ENCODE results near the gene RNF144A.
"Not testable (repeated sequence)": the region's sequence is repeated elsewhere in the genome, so short reads cannot be mapped to it uniquely, and the experiment has no call there.

The RNF144A gene

DNA sequence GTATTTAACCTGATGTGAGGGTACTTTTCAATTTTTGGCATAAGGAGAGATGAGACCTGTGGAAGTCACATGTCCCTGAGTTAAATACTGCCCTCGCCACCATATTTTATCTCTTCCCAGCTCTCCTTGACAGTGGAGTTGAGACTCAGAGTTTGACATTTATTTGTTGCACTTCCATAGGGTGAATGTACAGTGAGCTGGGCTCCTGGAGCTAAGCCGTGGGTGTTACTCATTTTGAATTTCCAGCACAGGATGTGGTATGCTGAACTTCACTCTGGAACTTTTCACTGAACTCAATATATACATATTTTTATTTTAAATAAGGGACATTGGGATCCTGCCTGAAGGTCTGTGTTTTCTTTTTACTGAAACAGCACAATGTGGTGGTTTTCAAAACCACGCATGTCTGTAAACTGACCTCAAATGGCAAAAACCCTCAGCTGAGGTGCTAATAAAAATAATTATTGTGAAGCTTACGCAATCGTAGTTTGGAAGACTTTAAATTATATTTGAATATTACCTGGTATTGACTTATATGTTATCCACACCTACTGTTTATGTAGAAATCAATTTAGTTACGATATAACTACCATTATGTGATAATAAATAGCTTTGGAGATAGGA lies 12.1 kb downstream of the RNF144A start:
- no peak for DNase-seq (ENCODE audit: low read depth in 3 of 3)

- no peak for DNase-seq (ENCODE audit: low read depth in 3 of 3)
These were observed 13.9 kb downstream of the RNF144A start for GRCh38 chr2:6930923-6931647.

DNA sequence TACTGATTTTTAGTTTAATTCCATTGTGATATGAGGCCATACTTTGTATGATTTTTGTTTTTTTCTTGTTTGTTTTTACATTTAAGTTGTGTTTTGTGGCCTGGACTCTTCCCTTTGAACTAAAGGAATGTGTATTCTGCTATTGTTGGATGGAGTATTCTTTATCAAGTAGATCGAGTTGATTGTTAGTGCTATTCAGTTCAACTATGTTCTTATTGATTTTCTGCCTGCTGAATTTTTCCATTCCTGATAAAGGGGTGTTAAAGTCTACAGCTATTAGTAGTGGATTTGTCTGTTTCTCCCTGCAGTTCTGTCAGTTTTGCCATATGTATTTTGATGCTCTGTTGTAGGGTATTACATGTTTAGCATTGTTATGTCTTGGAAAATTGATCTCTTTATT lies 14.5 kb downstream of the RNF144A start:
- no peak for DNase-seq (ENCODE audit: low read depth in 3 of 3)

- no peak for DNase-seq (ENCODE audit: low read depth in 3 of 3)
These were observed 15.0 kb downstream of the RNF144A start for GRCh38 chr2:6932206-6932605.

- no peak for DNase-seq (ENCODE audit: low read depth in 3 of 3)
These were observed 15.6 kb downstream of the RNF144A start for GRCh38 chr2:6932828-6933227.

DNA sequence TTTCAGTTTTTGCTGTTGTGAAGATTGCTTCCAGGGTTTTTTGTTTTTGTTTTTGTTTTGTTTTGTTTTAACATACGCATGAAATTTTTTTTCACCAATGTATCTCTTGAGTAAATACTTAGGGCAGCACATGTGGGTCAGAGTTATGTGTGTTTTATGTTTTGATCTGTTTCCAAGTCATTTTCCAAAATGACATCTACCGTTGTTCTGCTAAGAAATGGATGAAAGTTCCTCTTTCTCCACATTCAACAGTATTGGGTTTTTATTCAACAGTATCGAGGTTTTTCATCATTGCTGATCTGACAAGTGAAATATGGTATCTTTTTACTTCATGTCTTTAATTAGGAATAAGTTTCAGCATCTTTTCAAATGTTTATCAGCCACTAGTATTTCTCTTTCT lies 16.7 kb downstream of the RNF144A start:
- no peak for DNase-seq (ENCODE audit: low read depth in 3 of 3)

GRCh38 chr2:6934345-6934744 lies 17.1 kb downstream of the RNF144A start:
- no peak for DNase-seq (ENCODE audit: low read depth in 3 of 3)

DNA sequence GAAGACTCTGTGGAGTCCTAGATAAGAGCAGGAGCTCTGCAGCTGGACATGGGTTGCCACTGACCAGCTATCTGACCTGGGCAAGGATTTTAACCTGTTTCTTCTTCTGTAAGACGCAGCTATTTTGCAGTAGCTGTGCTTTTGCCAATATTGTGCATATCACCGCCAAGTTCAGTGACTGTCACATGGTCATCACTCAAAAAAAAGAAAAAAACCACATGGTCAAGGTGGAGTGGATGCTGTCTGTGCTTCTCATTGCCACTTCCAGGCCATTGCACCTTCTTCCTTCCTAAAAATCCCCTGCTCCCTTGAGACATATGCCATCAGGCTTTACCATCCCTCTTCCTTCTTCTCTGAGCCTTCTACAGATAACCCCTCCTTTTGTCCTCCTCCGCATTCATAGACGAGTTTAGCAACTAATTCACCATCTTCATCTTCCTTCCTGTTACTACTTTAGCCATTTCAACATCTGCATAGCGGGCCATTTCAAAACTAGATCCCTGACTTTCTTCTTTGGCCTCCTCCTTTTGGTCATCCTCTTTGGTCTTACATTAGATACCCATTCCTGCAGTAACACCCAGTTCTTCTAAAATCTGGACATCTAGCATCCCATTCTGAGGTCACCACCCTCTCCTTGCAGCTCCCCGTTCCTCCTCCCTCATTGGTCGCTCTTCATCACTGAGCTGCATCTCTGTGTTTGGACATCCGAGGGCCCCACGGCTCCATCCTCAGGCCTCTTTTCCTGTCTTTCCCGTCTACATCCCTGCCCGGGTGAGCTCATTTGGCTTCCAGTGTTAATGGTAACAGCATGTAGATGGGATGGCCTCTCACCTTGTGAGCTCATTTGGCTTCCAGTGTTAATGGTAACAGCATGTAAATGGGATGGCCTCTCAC lies 17.8 kb downstream of the RNF144A start:
- DNase-seq (ENCODE audit: low read depth in 3 of 3): no peak

GRCh38 chr2:6935652-6936020 lies 18.4 kb downstream of the RNF144A start:
- DNase-seq (ENCODE audit: low read depth in 3 of 3): not testable (repeated sequence)

- no peak for DNase-seq (ENCODE audit: low read depth in 3 of 3)
These were observed 19.9 kb downstream of the RNF144A start for GRCh38 chr2:6937157-6937556.

DNA sequence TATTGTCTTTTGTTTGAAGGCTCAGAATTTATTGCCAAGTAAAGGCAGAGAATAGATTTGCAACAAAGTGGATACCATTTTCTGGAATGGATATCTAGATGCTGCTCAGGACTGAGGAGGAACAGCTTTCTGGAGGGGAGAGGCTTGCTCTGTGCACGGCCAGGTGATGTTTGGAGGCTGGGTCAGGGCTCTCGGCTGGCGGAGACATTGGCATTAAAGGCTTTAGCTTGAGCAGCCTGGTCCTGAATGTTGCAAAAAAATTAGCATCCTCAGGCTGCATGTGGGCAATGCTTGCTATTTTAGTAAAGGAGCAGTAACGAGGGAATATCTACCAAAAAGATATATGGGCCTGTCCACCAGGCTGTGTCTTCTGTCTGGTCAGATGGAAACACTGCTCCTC lies 20.4 kb downstream of the RNF144A start:
- DNase-seq (ENCODE audit: low read depth in 3 of 3): no peak

DNA sequence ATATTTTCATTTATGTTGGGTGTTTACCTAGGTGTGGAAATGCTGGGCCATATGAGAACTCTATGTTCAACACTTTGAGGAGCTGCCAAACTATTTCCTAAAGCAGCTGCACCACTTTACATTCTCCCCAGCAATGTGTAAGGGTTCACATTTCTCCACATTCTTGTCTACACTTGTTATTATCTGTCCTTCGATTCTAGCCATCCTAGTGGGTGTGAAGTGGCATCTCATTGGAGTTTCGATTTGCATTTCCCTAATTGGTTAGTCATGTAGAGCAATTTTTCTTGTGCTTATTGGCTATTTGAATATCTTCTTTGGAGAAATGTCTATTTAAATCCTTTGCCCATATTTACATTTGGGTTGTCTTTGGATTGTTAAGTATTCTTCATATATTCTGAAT lies 21.9 kb downstream of the RNF144A start:
- DNase-seq (ENCODE audit: low read depth in 3 of 3): no peak

DNA sequence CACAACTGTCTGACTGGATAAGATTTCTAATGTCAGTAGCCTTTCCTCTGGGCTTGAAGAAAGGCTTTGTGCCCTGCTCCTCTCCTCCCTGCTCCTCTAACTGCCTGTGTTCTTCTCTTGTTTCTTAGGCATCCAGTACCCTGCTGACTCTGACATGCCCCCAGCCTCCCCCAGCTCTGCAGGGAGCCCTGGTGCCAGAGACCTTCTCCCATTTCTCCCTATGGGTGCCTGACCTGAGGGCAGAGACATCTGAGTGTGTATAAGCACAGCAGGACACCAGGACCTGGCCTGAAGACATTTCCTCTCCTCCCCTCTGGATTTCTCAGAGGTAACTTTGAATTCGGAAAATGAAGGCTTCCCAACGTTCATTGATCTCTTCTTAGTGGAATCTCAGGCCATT lies 23.6 kb downstream of the RNF144A start:
- DNase-seq (ENCODE audit: low read depth in 3 of 3): no peak

DNA sequence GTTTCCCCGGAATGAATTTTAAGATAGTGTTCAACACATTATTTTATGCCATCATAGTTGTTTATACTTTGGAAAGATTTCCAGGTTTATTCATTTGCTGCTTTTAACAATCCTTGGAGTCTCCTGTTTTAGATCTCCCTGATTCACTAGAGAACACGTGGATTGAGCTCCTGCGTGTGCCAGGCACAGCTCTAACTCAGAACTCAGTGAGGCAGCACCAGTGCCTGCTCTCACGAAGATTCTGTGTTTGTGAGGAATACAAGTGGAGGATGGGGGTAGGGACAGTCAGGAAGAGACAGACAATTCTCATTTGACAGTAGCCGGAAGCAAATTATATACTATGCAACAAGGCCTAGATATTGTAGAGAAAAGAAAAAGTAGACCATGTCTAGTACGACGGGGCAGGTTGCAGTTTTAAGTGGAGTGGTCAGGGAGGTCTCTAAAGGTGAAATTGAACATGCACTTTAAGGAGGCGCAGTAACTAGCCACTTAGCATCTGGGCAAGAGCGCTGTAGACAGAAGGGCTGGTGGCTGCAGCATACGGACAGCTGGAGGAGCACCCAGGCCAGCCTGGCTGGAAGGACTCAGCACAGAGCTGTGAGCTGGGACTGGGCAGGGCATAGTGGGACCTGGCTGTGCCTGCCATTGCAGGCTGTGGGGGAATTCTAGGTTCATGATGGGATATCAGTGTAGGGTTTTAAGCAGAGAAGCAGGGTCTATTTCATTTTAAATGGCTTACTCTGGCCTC lies 24.3 kb downstream of the RNF144A start:
- DNase-seq (ENCODE audit: low read depth in 3 of 3): no peak

- DNase-seq (ENCODE audit: low read depth in 3 of 3): no peak
These were observed 25.6 kb downstream of the RNF144A start for GRCh38 chr2:6942848-6943247.

DNA sequence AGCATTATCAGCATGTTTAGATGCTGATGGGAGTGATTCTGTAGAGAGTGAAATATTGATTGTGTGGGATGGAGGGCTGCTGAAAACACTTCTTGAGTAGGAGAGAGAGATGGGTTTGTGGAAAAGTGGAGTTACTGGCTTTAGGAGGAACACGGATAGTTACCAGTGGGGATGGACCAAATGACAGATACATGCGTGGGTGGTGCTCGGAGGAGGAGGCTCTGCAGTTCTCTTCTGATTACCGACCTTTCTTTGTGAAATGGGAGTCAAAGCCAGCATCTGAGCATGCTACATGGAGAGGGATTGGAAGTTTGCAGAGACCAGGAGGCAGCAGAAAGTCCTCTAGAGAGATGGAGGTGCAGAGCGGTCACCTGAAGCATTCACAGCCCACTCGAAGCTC lies 26.3 kb downstream of the RNF144A start:
- DNase-seq (ENCODE audit: low read depth in 3 of 3): no peak

DNA sequence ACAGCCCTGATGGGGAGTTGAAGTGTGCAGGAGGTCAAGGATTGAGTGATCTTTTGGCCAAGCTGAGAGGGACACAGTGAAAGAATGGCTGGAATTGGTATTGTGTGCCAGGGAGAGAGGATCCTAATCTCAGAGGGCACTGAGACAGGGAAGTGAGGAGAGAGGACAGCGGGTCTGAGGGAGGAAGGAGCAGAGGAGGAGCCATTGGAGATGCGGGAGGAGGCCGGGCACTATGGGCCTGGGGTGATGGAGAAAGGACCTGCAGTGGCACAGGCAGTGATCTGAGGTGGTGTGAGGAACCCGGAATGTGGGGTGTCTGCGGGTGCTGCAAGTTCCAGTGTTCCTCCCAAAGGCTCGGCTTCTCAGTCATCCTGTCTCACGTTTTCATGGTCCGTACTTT lies 26.8 kb downstream of the RNF144A start:
- no peak for DNase-seq (ENCODE audit: low read depth in 3 of 3)

DNA sequence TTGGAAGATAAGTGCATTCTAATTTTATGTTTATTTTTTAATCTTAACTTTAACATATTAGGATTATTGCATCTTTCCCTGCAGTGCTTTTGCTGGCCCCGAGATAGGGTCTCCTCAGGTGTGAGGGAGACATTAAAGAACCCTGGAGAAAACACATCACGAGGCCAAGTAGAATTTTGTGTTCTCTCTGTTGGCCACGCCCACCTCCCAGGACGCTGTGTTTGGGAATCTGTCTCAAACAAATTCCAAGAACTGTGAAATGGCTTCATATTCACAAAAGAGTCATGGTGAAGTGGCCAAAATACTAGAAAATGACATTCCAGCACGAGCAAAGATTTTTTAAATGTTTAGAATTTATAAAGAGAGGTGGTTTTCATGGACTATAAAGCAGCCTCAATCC lies 27.3 kb downstream of the RNF144A start:
- no peak for DNase-seq (ENCODE audit: low read depth in 3 of 3)

- no peak for DNase-seq (ENCODE audit: low read depth in 3 of 3)
These were observed 28.0 kb downstream of the RNF144A start for GRCh38 chr2:6945087-6945813.

DNA sequence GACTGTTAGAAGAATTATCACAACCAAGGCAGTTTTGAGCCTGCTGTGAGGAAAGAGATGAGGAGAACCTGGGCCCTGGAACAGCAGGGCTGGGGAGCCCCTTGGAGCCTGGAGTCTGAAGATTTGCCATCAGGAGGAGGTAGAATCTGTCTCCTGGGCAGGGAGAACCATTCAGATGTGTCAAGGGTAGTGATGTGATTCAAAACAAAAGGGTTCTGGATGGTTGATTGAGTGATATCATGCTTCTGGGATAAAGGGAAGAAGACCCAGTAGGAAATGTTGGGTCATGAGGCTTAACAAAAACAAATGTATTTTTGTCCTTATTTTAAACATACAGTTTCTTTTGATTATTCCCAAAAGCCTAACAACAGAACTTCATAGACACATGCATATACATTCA lies 28.6 kb downstream of the RNF144A start:
- no peak for DNase-seq (ENCODE audit: low read depth in 3 of 3)

DNA sequence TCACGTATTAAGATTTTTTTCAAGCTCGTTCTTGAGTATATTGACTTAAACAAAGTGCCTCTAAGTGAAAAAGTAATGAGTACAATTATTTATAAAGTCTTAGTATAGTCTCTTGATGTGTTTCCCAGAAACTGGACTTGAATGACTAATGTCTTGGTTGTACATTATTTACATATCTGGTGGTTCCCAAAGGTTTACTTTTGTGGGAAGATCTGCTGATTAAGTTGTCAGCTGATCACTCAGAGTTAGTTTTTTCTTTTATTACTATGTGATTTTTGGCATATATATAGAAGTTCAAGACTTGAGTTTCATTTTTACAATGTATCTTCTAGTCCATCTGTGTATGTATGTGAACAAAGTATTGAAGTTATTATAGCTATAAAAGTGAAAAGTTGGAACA lies 29.5 kb downstream of the RNF144A start:
- DNase-seq (ENCODE audit: low read depth in 3 of 3): no peak

Measured in stimulated activated CD4-positive, alpha-beta T cell treated with anti-CD3 and anti-CD28 coated beads, TNF-alpha, amount 100 ng/mL, for 48 hours (primary cell).